Adrenal gland (tissue), 12 donors: ENCODE measurements around the gene PRKAG3. TPM values are rescaled to one million over a fixed set of nuclear protein-coding genes. Genes with fewer than 3 reads are reported as not detected.

Source experiments
- DNase-seq, 7 donors: peaks; one replicate each; pipeline ENCODE4 v3.0.0-alpha.2; 2019 to 2020
- H3K27ac ChIP-seq, 5 donors: fragments of 200-600 bp; sonication (generic) in 4 of 5; 1 replicate in 3 of 5; 2 replicates in 2 of 5; pipeline versions ENCODE4 v1.5.1 to v1.8.0; 2016 to 2020; ENCODE audit warnings: mild to moderate bottlenecking in 1 of 5
- H3K27me3 ChIP-seq: fragments of 200-600 bp; 2 replicates; pipeline ENCODE4 v1.8.0; 2021
- H3K36me3 ChIP-seq, 2 donors: fragments of 200-600 bp; replicated peaks in 1 of 2; 1 replicate in 1 of 2; 2 replicates in 1 of 2; pipeline versions ENCODE4 v1.5.1 to v1.8.0; 2018 to 2022
- H3K4me1 ChIP-seq, 2 donors: fragments of 200-600 bp; replicated peaks in 1 of 2; 1 replicate in 1 of 2; 2 replicates in 1 of 2; pipeline versions ENCODE4 v1.5.1 to v1.8.0; 2018 to 2021
- H3K4me3 ChIP-seq, 4 donors: fragments of 200-600 bp; sonication (generic) in 3 of 4; one replicate each; pipeline ENCODE4 v1.5.1; 2016 to 2018
- H3K9me3 ChIP-seq, 3 donors: fragments of 200-600 bp; sonication (generic) in 1 of 3; replicated peaks in 1 of 3; 1 replicate in 2 of 3; 2 replicates in 1 of 3; pipeline versions ENCODE4 v1.5.1 to v1.8.0; 2016 to 2021
- POLR2A ChIP-seq, 2 donors: fragments of 450-650 bp; IDR thresholded peaks; one replicate each; pipeline ENCODE4 v1.6.1; 2017; ENCODE audit warnings: antibody characterized with exemption in 2 of 2, mild to moderate bottlenecking in 2 of 2, moderate library complexity in 1 of 2
- WGBS, 4 donors: extraction: QIAGEN DNeasy Blood & Tissue Kit in 2 of 4; methylation state at CpG; one replicate each; pipeline versions ENCODE4 v1.1.5 to v1.1.7; 2013 to 2017; 5-methylcytosine and 5-hydroxymethylcytosine counted together
- intact Hi-C, 2 donors: fragments of 100-400 bp; cut with DNase I; formaldehyde crosslinking; loops; one replicate each; pipeline versions ENCODE4 v1.14.1 to v1.15.0; 2022 to 2023
- polyA plus RNA-seq, 3 donors: library from polyadenylated mRNA; stranded (reverse); fragments of 200-250 nt in 2 of 3; fragments of 350-450 nt in 1 of 3; fragmentation: Illumina TruSeq in 1 of 3; extraction: RNeasy Lipid Tissue Mini Kit (QIAGEN cat#74804) in 1 of 3; gene quantifications; one replicate each; pipeline ENCODE4 v1.2.3, GENCODE V29; 2013 to 2014
- total RNA-seq, 9 donors: library from RNA; depleted of rRNA in 4 of 9; stranded (reverse); fragments of >200 nt in 4 of 9; fragments of 120-200 nt in 1 of 9; fragmentation: NEBNext Ultra II Directional in 1 of 9; extraction: Animal tissue kit (Norgen Biotek cat#: 25700) in 1 of 9; gene quantifications; one replicate each; pipeline versions ENCODE4 v1.1.0 to v1.2.4, GENCODE V29; 2013 to 2023
- TF ChIP-seq, protein P1 (sequence below), 6 experiments: fragments of 450-650 bp in 4 of 6; fragments of 200-600 bp in 2 of 6; sonication (generic) in 1 of 6; IDR thresholded peaks; 1 replicate in 5 of 6; 2 replicates in 1 of 6; pipeline versions ENCODE4 v1.5.1 to v1.8.0; 2016 to 2021; ENCODE audit warnings: antibody characterized with exemption in 6 of 6, mild to moderate bottlenecking in 2 of 6, moderate library complexity in 1 of 6
- donor health status: healthy with polysubstance abuse.
- donor health status: Bipolar disorder and iron deficiency.
- donor health status: DM: yes; HTN: yes; CAD: no.
- donor health status: DM: no; HTN: no; CAD: no.
- donor health status: DM: no; HTN: no; CAD: no.
- donor health status: DM: yes; HTN: yes; CAD: no.

The PRKAG3 gene
- total and polyA plus RNA-seq, 12 donors = 0.20 TPM; not detected in 11

DNA sequence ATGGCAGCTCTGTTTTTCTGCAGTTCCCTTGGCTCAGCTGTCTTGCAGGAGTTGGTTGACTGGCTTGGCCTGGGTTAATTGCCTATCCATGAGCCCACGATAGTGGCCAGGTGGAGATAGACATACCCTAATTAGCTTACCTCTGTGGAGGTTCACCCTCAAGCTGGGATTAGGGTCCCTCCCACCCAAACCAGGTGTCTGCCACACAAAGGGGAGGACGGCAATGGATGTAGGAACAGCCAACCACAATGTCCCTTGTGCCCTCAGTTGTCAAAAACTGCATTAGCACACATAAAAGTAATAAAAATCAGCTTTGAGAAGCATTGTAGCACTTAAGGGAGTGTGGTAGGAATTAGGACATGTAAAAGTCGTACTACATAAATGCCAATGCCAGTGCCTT is 45.5 kb downstream of the PRKAG3 start:
- TF ChIP-seq, protein P1, sequence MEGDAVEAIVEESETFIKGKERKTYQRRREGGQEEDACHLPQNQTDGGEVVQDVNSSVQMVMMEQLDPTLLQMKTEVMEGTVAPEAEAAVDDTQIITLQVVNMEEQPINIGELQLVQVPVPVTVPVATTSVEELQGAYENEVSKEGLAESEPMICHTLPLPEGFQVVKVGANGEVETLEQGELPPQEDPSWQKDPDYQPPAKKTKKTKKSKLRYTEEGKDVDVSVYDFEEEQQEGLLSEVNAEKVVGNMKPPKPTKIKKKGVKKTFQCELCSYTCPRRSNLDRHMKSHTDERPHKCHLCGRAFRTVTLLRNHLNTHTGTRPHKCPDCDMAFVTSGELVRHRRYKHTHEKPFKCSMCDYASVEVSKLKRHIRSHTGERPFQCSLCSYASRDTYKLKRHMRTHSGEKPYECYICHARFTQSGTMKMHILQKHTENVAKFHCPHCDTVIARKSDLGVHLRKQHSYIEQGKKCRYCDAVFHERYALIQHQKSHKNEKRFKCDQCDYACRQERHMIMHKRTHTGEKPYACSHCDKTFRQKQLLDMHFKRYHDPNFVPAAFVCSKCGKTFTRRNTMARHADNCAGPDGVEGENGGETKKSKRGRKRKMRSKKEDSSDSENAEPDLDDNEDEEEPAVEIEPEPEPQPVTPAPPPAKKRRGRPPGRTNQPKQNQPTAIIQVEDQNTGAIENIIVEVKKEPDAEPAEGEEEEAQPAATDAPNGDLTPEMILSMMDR (IDR thresholded peaks at IDR 0.05) = no peak
- no peak for TF ChIP-seq POLR2A (IDR thresholded peaks at IDR 0.05)
- Histone ChIP-seq H3K27me3 (no peaks in the 10 kb centered on the region), H3K36me3 (no peaks in the 10 kb centered on the region), H3K4me3 (no peak overlapping the region), H3K27ac (no peak overlapping the region), H3K9me3 (no peaks in the 10 kb centered on the region), H3K4me1 (peaks cover 9 to 32% of the 10 kb centered on the region in 2 donors)
- intact Hi-C loops = loop anchor here in 1 of 2 donors (10.0 kb wide), 1 partner anchor 71 kb away; the partner anchor contains the start of gene TTLL4
- no peak for DNase-seq
- WGBS, 4 donors = 89 to 97% (median 96%) methylated on average over 3 of the region's 3 CpGs

DNA sequence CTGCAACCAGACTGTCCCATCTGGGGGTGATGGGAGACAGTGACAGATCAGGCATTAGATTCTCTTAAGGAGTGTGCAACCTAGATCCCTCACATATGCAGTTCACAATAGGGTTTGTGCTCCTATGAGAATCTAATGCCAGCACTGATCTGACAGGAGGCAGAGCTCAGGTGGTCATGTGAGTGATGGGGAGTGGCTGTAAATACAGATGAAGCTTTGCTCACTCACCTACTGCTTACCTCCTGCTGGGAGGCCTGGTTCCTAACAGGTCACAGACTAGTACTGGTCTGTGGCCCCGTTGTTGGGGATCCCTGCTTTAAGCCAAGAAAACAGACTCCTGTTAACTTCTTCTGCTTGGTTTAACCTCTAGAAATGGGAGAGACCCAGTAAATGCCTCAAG is 46.5 kb downstream of the PRKAG3 start:
- H3K36me3 ChIP-seq = no peaks in the 10 kb centered on the region
- TF ChIP-seq POLR2A (IDR thresholded peaks at IDR 0.05) = no peak
- TF ChIP-seq, protein P1 (IDR thresholded peaks at IDR 0.05) = no peak
- H3K9me3 ChIP-seq = no peaks in the 10 kb centered on the region
- H3K27ac ChIP-seq = no peak overlapping the region
- 50 to 100% (median 68%) methylated on average over 1 of the region's 1 CpG for WGBS, 4 donors
- H3K27me3 ChIP-seq = no peaks in the 10 kb centered on the region
- H3K4me3 ChIP-seq = no peak overlapping the region
- H3K4me1 ChIP-seq = peaks cover 9 to 35% of the 10 kb centered on the region in 2 donors
- intact Hi-C loops = loop anchor here in 1 of 2 donors (10.0 kb wide), 1 partner anchor 70 kb away; the partner anchor contains the start of gene TTLL4
- no peak for DNase-seq

DNA sequence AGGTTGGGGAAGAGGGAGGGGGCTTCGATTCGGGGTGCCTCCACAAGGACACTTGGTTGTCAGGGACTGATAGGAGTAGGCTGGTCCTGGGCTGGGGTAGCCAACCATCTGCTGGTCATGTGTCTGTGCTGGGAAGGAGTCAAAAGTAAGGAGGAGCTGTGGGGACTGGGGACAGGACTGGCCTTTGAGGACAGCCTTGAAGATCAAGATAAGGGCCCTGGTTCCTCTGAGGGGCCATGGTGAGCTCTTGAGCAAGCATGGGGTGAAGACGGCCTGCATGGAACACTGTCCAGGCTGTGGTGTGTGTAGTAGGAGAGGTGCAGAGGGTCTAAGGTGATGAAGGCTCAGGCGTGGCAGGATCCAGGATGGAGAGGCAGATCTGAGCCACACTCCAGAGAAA is 47.9 kb downstream of the PRKAG3 start:
- Histone ChIP-seq H3K9me3 (no peaks in the 10 kb centered on the region), H3K36me3 (no peaks in the 10 kb centered on the region), H3K4me1 (peaks cover 9 to 26% of the 10 kb centered on the region in 2 donors), H3K4me3 (peak overlapping the region in 1 of 4 donors; percentile 25), H3K27ac (no peak overlapping the region), H3K27me3 (no peaks in the 10 kb centered on the region)
- intact Hi-C loops = loop anchor here in 1 of 2 donors (10.0 kb wide), 1 partner anchor 69 kb away; the partner anchor contains the start of gene TTLL4
- peak in 2 of 7 donors; percentile 25 for DNase-seq
- WGBS, 4 donors = 61 to 76% (median 70%) methylated on average over 4 of the region's 4 CpGs
- TF ChIP-seq, protein P1 (IDR thresholded peaks at IDR 0.05) = no peak
- no peak for TF ChIP-seq POLR2A (IDR thresholded peaks at IDR 0.05)

DNA sequence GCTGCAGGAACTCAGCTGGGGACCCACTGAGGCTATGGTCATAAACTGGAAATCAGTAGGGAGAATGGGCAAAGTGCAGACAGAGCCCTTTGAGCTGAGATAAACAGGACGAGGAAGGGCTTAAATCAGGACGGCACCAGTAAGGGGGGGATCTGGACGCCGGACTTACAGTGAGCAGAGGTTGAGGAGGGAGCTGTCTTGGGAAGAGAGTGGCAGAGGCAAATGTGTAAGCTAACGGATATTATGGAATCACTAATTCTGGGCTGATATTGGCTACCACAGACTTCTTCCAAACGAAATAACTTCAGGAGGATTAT is 49.1 kb downstream of the PRKAG3 start:
- peak in 3 of 7 donors; percentile 23 to 26 (median 25) for DNase-seq
- Histone ChIP-seq H3K4me3 (peak overlapping the region; percentile 9 to 87 (median 66)), H3K27me3 (no peaks in the 10 kb centered on the region), H3K4me1 (peaks cover 9 to 25% of the 10 kb centered on the region in 2 donors), H3K27ac (peak overlapping the region in 3 of 5 donors; percentile 59 to 89 (median 88)), H3K36me3 (no peaks in the 10 kb centered on the region), H3K9me3 (no peaks in the 10 kb centered on the region)
- intact Hi-C loops = loop anchor here in 1 of 2 donors (10.0 kb wide), 1 partner anchor 68 kb away; the partner anchor contains the start of gene TTLL4
- WGBS, 4 donors = 8 to 14% (median 12%) methylated on average over 6 of the region's 6 CpGs
- TF ChIP-seq, protein P1 (IDR thresholded peaks at IDR 0.05) = no peak
- TF ChIP-seq POLR2A (IDR thresholded peaks at IDR 0.05) = no peak
